ENCODE results near the gene ACTN3. TPM values are rescaled to one million over a fixed set of nuclear protein-coding genes. Genes with fewer than 3 reads are reported as not detected.

The ACTN3 gene
- total RNA-seq, 6 experiments from 2014 or later, result not detected

- DNase-seq, result no peak
- no CpG with 5 or more reads among the region's 24 CpGs for WGBS (ENCODE audit: insufficient coverage, low coverage, low lambda C conversion rate, missing lambda C conversion rate)
These were observed 11.1 kb downstream of the ACTN3 start for GRCh38 chr11:66557733-66558326.

GRCh38 chr11:66559142-66559865, 12.6 kb downstream of the ACTN3 start:
- WGBS (ENCODE audit: insufficient coverage, low coverage, low lambda C conversion rate, missing lambda C conversion rate), result 16% methylated on average over 10 of the region's 50 CpGs
- peak in 3 of 4 donors; percentile 39 to 43 (median 43) for ATAC-seq
- intact Hi-C loops (cut with DNase I), result no loop called here
- H3K4me1 ChIP-seq, result peaks cover 0 to 4% (median 0%) of the 10 kb centered on the region in 4 donors
- H3K9me3 ChIP-seq, result no peaks in the 10 kb centered on the region
- no peak for DNase-seq
- no peak overlapping the region for H3K4me3 ChIP-seq
- H3K27ac ChIP-seq, result no peak overlapping the region
- TF ChIP-seq POLR2A (IDR thresholded peaks at IDR 0.05) (no peak), CTCF (IDR thresholded peaks at IDR 0.05) (no peak)
- no peaks in the 10 kb centered on the region for H3K36me3 ChIP-seq
- H3K27me3 ChIP-seq, result no peaks in the 10 kb centered on the region

More at GRCh38 chr11:66557733-66558326, 11.1 kb downstream of the ACTN3 start:
- Histone ChIP-seq H3K4me1 (peaks cover 0 to 4% (median 0%) of the 10 kb centered on the region in 4 donors), H3K27ac (no peak overlapping the region), H3K4me3 (no peak overlapping the region), H3K27me3 (no peaks in the 10 kb centered on the region), H3K9me3 (no peaks in the 10 kb centered on the region), H3K36me3 (no peaks in the 10 kb centered on the region)
- ATAC-seq, result no peak
- TF ChIP-seq POLR2A (IDR thresholded peaks at IDR 0.05) (no peak), CTCF (IDR thresholded peaks at IDR 0.05) (no peak)
- intact Hi-C loops (cut with DNase I), result no loop called here

GRCh38 chr11:66559866-66560676, 13.4 kb downstream of the ACTN3 start:
- no peak for ATAC-seq
- WGBS (ENCODE audit: insufficient coverage, low coverage, low lambda C conversion rate, missing lambda C conversion rate), result 68% methylated on average over 9 of the region's 27 CpGs
- intact Hi-C loops (cut with DNase I), result no loop called here
- Histone ChIP-seq H3K4me1 (peaks cover 0 to 4% (median 0%) of the 10 kb centered on the region in 4 donors), H3K9me3 (no peaks in the 10 kb centered on the region), H3K27ac (no peak overlapping the region), H3K27me3 (no peaks in the 10 kb centered on the region), H3K4me3 (no peak overlapping the region), H3K36me3 (no peaks in the 10 kb centered on the region)
- TF ChIP-seq CTCF (IDR thresholded peaks at IDR 0.05) (no peak), POLR2A (IDR thresholded peaks at IDR 0.05) (no peak)
- no peak for DNase-seq

GRCh38 chr11:66561178-66561974, 14.7 kb downstream of the ACTN3 start:
- intact Hi-C loops (cut with DNase I), result no loop called here
- Histone ChIP-seq H3K36me3 (no peaks in the 10 kb centered on the region), H3K9me3 (no peaks in the 10 kb centered on the region), H3K4me3 (no peak overlapping the region), H3K27me3 (no peaks in the 10 kb centered on the region), H3K4me1 (peaks cover 0 to 4% (median 0%) of the 10 kb centered on the region in 4 donors), H3K27ac (no peak overlapping the region)
- WGBS (ENCODE audit: insufficient coverage, low coverage, low lambda C conversion rate, missing lambda C conversion rate), result no CpG with 5 or more reads among the region's 14 CpGs
- DNase-seq (no peak), ATAC-seq (no peak)
- TF ChIP-seq CTCF (IDR thresholded peaks at IDR 0.05) (no peak), POLR2A (IDR thresholded peaks at IDR 0.05) (no peak)
